IMR-90 (cell line): ENCODE measurements around the gene PDE6A. TPM values are rescaled to one million over a fixed set of nuclear protein-coding genes. Genes with fewer than 3 reads are reported as not detected.

Source experiments
- ATAC-seq: fragments of 200-7000 bp; cut with Tn5 transposase; 2 replicates; pipeline ENCODE4 v1.9.1; 2020; ENCODE audit warnings: low read depth, mild to moderate bottlenecking, moderate library complexity
- BruUV-seq: library from RNA; stranded (reverse); fragments of 400-500 nt; replicated peaks from 2 replicates; lab custom pipeline; 2021; lab: Mats Ljungman, UMichigan
- CTCF ChIA-PET: fragments of 300-600 bp; formaldehyde crosslinking; extraction: SDS; loops from one replicate; lab custom pipeline; 2021; ENCODE audit warnings: antibody characterized with exemption; lab: Yijun Ruan, JAX
- POLR2A ChIA-PET: fragments of 300-600 bp; sonication (Branson Sonifier 250); formaldehyde crosslinking; loops from one replicate; lab custom pipeline; 2022; ENCODE audit warnings: antibody characterized with exemption; ENCODE audit not compliant: unreplicated experiment; lab: Charles Lee
- DNase-seq: peaks from one replicate; pipeline ENCODE4 v3.0.0; 2013
- H2AFZ ChIP-seq: replicated peaks from 2 replicates; pipeline ENCODE3; 2013; ENCODE audit warnings: low read length, mild to moderate bottlenecking; ENCODE audit not compliant: poor library complexity
- H2AK5ac ChIP-seq: 2 replicates; pipeline ENCODE4 v1.6.1; 2013; ENCODE audit warnings: low read depth, low read length, inconsistent platforms
- H2AK9ac ChIP-seq: replicated peaks from 2 replicates; pipeline ENCODE3; 2013; ENCODE audit warnings: mild to moderate bottlenecking, low read depth, low read length, moderate library complexity; ENCODE audit not compliant: poor library complexity
- H2BK120ac ChIP-seq: 2 replicates; pipeline ENCODE4 v1.6.1; 2013; ENCODE audit warnings: low read depth, low read length, inconsistent platforms
- H2BK15ac ChIP-seq: 3 replicates; pipeline ENCODE4 v1.6.1; 2013; ENCODE audit warnings: low read depth, low read length, inconsistent platforms
- H2BK20ac ChIP-seq: 2 replicates; pipeline ENCODE4 v1.6.1; 2013; ENCODE audit warnings: low read depth, mild to moderate bottlenecking, inconsistent platforms, low read length, moderate library complexity
- H2BK5ac ChIP-seq: 2 replicates; pipeline ENCODE4 v1.6.1; 2013; ENCODE audit warnings: mild to moderate bottlenecking, low read depth, low read length, inconsistent platforms; ENCODE audit not compliant: poor library complexity, severe bottlenecking
- H3K14ac ChIP-seq: replicated peaks from 2 replicates; pipeline ENCODE4 v1.6.1; 2013; ENCODE audit warnings: low read depth, low read length, inconsistent platforms
- H3K18ac ChIP-seq: 2 replicates; pipeline ENCODE4 v1.6.1; 2013; ENCODE audit warnings: low read depth, low read length, control low read depth
- H3K23ac ChIP-seq: 2 replicates; pipeline ENCODE4 v1.6.1; 2013; ENCODE audit warnings: low read depth, low read length, inconsistent platforms
- H3K27ac ChIP-seq: 2 replicates; pipeline ENCODE4 v1.5.1; 2013; ENCODE audit warnings: mild to moderate bottlenecking, control low read depth, low read length; ENCODE audit not compliant: insufficient read depth
- H3K27me3 ChIP-seq: 2 replicates; pipeline ENCODE4 v1.6.1; 2013; ENCODE audit warnings: low read length; ENCODE audit not compliant: control insufficient read depth, insufficient read depth
- H3K36me3 ChIP-seq: 2 replicates; pipeline ENCODE4 v1.6.1; 2013; ENCODE audit warnings: low read length, mixed read lengths; ENCODE audit not compliant: control insufficient read depth, insufficient read depth
- H3K4ac ChIP-seq: 2 replicates; pipeline ENCODE4 v1.6.1; 2013; ENCODE audit warnings: low read depth, low read length, inconsistent platforms
- H3K4me1 ChIP-seq: 2 replicates; pipeline ENCODE4 v1.6.1; 2013; ENCODE audit warnings: low read length, mixed read lengths; ENCODE audit not compliant: control insufficient read depth, insufficient read depth
- H3K4me2 ChIP-seq: 2 replicates; pipeline ENCODE4 v1.6.1; 2013; ENCODE audit warnings: low read depth, mild to moderate bottlenecking, control low read depth, low read length, moderate library complexity
- H3K4me3 ChIP-seq: 2 replicates; pipeline ENCODE4 v1.5.1; 2013; ENCODE audit warnings: low read depth, mild to moderate bottlenecking, control low read depth, low read length, moderate library complexity; ENCODE audit not compliant: insufficient read depth
- H3K56ac ChIP-seq: 2 replicates; pipeline ENCODE4 v1.6.1; 2013; ENCODE audit warnings: low read length, inconsistent platforms; ENCODE audit not compliant: insufficient read depth; ENCODE audit errors: extremely low read depth
- H3K79me1 ChIP-seq, 2 experiments: 2 replicates each; pipeline ENCODE4 v1.6.1; 2013; ENCODE audit warnings: low read length in 2 of 2, inconsistent platforms in 1 of 2, low read depth in 1 of 2
- H3K9ac ChIP-seq: 2 replicates; pipeline ENCODE4 v1.6.1; 2013; ENCODE audit warnings: low read depth, low read length, control low read depth
- H3K9me1 ChIP-seq: 2 replicates; pipeline ENCODE4 v1.6.1; 2013; ENCODE audit warnings: low read length, inconsistent platforms; ENCODE audit not compliant: insufficient read depth
- H3K9me3 ChIP-seq: 2 replicates; pipeline ENCODE4 v1.6.1; 2013; ENCODE audit warnings: low read length; ENCODE audit not compliant: control insufficient read depth, insufficient read depth
- H4K20me1 ChIP-seq: 2 replicates; pipeline ENCODE4 v1.6.1; 2013; ENCODE audit warnings: low read length, inconsistent platforms; ENCODE audit not compliant: insufficient read depth
- H4K5ac ChIP-seq: 2 replicates; pipeline ENCODE4 v1.6.1; 2013; ENCODE audit warnings: mild to moderate bottlenecking, low read depth, low read length, control low read depth
- H4K8ac ChIP-seq, 2 experiments: 2 replicates each; pipeline ENCODE4 v1.6.1; 2013; ENCODE audit warnings: low read depth in 2 of 2, low read length in 2 of 2, control low read depth in 1 of 2, inconsistent platforms in 1 of 2
- H4K91ac ChIP-seq: 2 replicates; pipeline ENCODE4 v1.6.1; 2013; ENCODE audit warnings: low read depth, low read length, inconsistent platforms; ENCODE audit not compliant: insufficient read depth
- CTCF ChIP-seq: conservative IDR thresholded peaks from 2 replicates; pipeline ENCODE4 v1.5.1; 2012; ENCODE audit warnings: mild to moderate bottlenecking, low read depth, low read length, improper control_type of control experiment
- MAFK ChIP-seq: IDR thresholded peaks from 2 replicates; pipeline ENCODE4 v1.6.1; 2012; ENCODE audit warnings: low read depth, low read length, improper control_type of control experiment
- NFE2L2 ChIP-seq: fragments of 150-350 bp; IDR thresholded peaks from 2 replicates; pipeline ENCODE4 v1.6.1; 2016; ENCODE audit warnings: low read depth, mild to moderate bottlenecking, low read length
- RAD21 ChIP-seq: IDR thresholded peaks from 2 replicates; pipeline ENCODE4 v1.6.1; 2012; ENCODE audit warnings: low read length, improper control_type of control experiment
- RFX5 ChIP-seq: IDR thresholded peaks from 2 replicates; pipeline ENCODE4 v1.8.0; 2012; ENCODE audit warnings: low read depth, mild to moderate bottlenecking, low read length, moderate library complexity
- WGBS, 2 experiments: methylation state at CpG; one replicate each; pipeline versions ENCODE4 v1.1.5 to v1.1.7; 2013; ENCODE audit warnings: missing lambda C conversion rate in 2 of 2; ENCODE audit not compliant: insufficient read length in 1 of 2; ENCODE audit errors: extremely low coverage in 2 of 2; 5-methylcytosine and 5-hydroxymethylcytosine counted together
- dilution Hi-C: fragments of 300-500 bp; cut with HindIII; formaldehyde crosslinking; loops from one replicate; pipeline ENCODE4 v1.14.3; 2018; ENCODE audit warnings: low sequenced_read_pairs; ENCODE audit not compliant: unreplicated experiment
- in situ Hi-C: fragments of 300-500 bp; cut with MboI; formaldehyde crosslinking; loops from 3 replicates; pipeline ENCODE4 v1.14.3; 2019; ENCODE audit warnings: low sequenced_read_pairs, inconsistent platforms, mixed read lengths
- intact Hi-C: fragments of 100-400 bp; cut with micrococcal nuclease; formaldehyde crosslinking; loops from 2 replicates; pipeline ENCODE4 v1.10.0; 2022
- polyA plus RNA-seq, 3 experiments: library from polyadenylated mRNA; depleted of rRNA; stranded (reverse); fragments of >200 nt; gene quantifications; 2 replicates each; pipeline ENCODE4 v1.2.3, GENCODE V29; 2012; ENCODE audit warnings: low replicate concordance in 1 of 3
- total RNA-seq: library from RNA; depleted of rRNA; stranded (reverse); fragments of >200 nt; gene quantifications from 2 replicates; pipeline ENCODE4 v1.2.3, GENCODE V29; 2012

The PDE6A gene
- total and polyA plus RNA-seq, 2 of the 4 experiments (the other 2 are of a cell fraction) = not detected

- TF ChIP-seq RFX5 = no peak
Measured at GRCh38 chr5:149886692-149887470, 57.7 kb downstream of the PDE6A start (continued).

- no peak overlapping the region for H3K23ac ChIP-seq
- H4K5ac ChIP-seq = no peak overlapping the region
- H4K20me1 ChIP-seq = no peaks in the 10 kb centered on the region
- no peak overlapping the region for H2BK15ac ChIP-seq
- H3K9ac ChIP-seq = no peak overlapping the region
- H3K79me1 ChIP-seq = no peaks in the 10 kb centered on the region
- 60% methylated on average over 1 of the region's 7 CpGs; no CpG with 5 or more reads in 1 of the 2 experiments for WGBS, 2 experiments
- no peak overlapping the region for H4K8ac ChIP-seq
- POLR2A ChIA-PET = no interaction called here
- BruUV-seq = no TSS peak
- H3K4me1 ChIP-seq = 0 out of 2 replicates have a peak, but pooled peaks cover 4% of the 10 kb centered on the region
- in situ Hi-C loops (no loop called here), dilution Hi-C loops (no loop called here), intact Hi-C loops (no loop called here)
- no peak overlapping the region for H4K91ac ChIP-seq
- H3K27ac ChIP-seq = no peak overlapping the region
- no peaks in the 10 kb centered on the region for H3K27me3 ChIP-seq
- H3K9me3 ChIP-seq = no peaks in the 10 kb centered on the region
- H2AK5ac ChIP-seq = no peak overlapping the region; the same call in 1 of the 2 replicates
- peak overlapping the region; percentile 58 for H2AFZ ChIP-seq
- no peak overlapping the region for H2BK5ac ChIP-seq
- H2BK120ac ChIP-seq = no peak overlapping the region
- CTCF ChIA-PET = interaction anchor here (1.0 kb wide), 1 partner anchor 39 kb away, joined by 3 read pairs; no protein-coding TSS in a partner anchor
- H3K4me2 ChIP-seq = no peak overlapping the region
- H3K4me3 ChIP-seq = no peak overlapping the region
- no peak overlapping the region for H3K14ac ChIP-seq
- H3K18ac ChIP-seq = no peak overlapping the region
- no peak overlapping the region for H3K4ac ChIP-seq
- H3K36me3 ChIP-seq = no peaks in the 10 kb centered on the region
- no peak overlapping the region for H2AK9ac ChIP-seq
- 0 out of 2 replicates have a peak, but pooled peaks cover 3% of the 10 kb centered on the region for H3K9me1 ChIP-seq
- no peak overlapping the region for H2BK20ac ChIP-seq
- DNase-seq (peak; percentile 21), ATAC-seq (no peak)
- no peak overlapping the region for H3K56ac ChIP-seq
- TF ChIP-seq NFE2L2 = no peak
- no peak for TF ChIP-seq RAD21
- no peak for TF ChIP-seq CTCF
- no peak for TF ChIP-seq MAFK
Measured at GRCh38 chr5:149886060-149886459, 58.5 kb downstream of the PDE6A start.
